H1 (cell line): ENCODE measurements around the gene GPATCH2. TPM values are rescaled to one million over a fixed set of nuclear protein-coding genes. Genes with fewer than 3 reads are reported as not detected.

Experiments
- ASH2L ChIP-seq: fragments of 200-600, 300-600 bp; sonication (generic); IDR thresholded peaks from one replicate; pipeline ENCODE4 v1.7.1; 2017; ENCODE audit warnings: low read length
- BACH1 ChIP-seq: IDR thresholded peaks from 2 replicates; pipeline ENCODE4 v1.6.1; 2012; ENCODE audit warnings: low read length, improper control_type of control experiment
- BRCA1 ChIP-seq: IDR thresholded peaks from 2 replicates; pipeline ENCODE4 v1.6.1; 2012; ENCODE audit warnings: low read depth, low read length, improper control_type of control experiment
- FOSL1 ChIP-seq: IDR thresholded peaks from 2 replicates; pipeline ENCODE4 v1.6.1; 2011; ENCODE audit warnings: mild to moderate bottlenecking, low read depth, low read length, moderate library complexity; ENCODE audit not compliant: insufficient read depth
- HDAC2 ChIP-seq, 2 experiments: fragments of 300-600 bp in 1 of 2; sonication (generic) in 1 of 2; IDR thresholded peaks; 2 replicates each; pipeline ENCODE4 v1.6.1; 2011 to 2012; ENCODE audit warnings: low read depth in 2 of 2, low read length in 2 of 2, mild to moderate bottlenecking in 2 of 2, moderate library complexity in 2 of 2, borderline replicate concordance in 1 of 2, inconsistent platforms in 1 of 2
- HDAC6 ChIP-seq: IDR thresholded peaks from one replicate; pipeline ENCODE4 v1.7.1; 2012; ENCODE audit warnings: low read depth, mild to moderate bottlenecking, inconsistent platforms, low read length, moderate library complexity
- RFX5 ChIP-seq: IDR thresholded peaks from 2 replicates; pipeline ENCODE4 v1.6.1; 2011; ENCODE audit warnings: low read depth, low read length, improper control_type of control experiment, borderline replicate concordance
- polyA plus RNA-seq, 7 experiments: library from polyadenylated mRNA; depleted of rRNA in 3 of 7; stranded (reverse) in 5 of 7; unstranded in 2 of 7; fragments of >200 nt in 5 of 7; fragments of 200-250 nt in 2 of 7; gene quantifications; 1 replicate in 5 of 7; 2 replicates in 1 of 7; 4 replicates in 1 of 7; pipeline versions ENCODE4 v1.2.1 to v1.2.3, GENCODE V29; 2011 to 2013; ENCODE audit warnings: missing spikeins in 2 of 7, mixed read lengths in 2 of 7
- total RNA-seq: library from RNA; stranded (reverse); fragmentation: NEBNext Ultra II Directional; extraction: Animal tissue kit (Norgen Biotek cat#: 25700); gene quantifications from 2 replicates; pipeline ENCODE4 v1.2.1, GENCODE V29; 2021

Gene GPATCH2
- total and polyA plus RNA-seq, 2 of the 8 experiments (the other 6 are each of a cell fraction or from before 2014, with no cell fraction given) = 3.9 to 13.1 TPM

DNA sequence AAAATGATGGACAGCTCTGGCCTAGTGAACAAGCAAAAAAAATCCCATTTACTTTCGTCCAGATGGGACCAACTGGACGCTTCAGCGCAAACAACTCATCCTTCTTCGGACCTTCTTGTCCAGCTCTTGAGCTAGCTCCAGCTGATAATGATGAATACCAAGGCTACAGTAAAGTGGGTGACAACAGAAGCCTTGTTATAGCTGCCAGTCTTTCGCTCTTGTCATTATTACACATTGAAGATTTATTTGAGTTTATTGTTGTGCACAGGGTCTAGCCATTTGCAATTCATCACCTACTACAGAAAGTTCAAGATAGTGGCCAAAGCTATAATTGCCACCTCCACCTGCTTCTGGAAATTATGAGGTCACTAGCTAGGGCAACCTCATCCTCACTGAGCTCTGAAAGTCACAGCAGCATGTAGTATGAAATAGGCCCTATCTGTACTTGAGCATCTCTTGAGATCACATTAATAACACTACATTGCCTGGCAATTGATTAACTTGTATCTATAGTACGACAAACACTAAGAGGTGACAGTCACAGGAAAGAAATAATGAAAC lies 76.9 kb downstream of the GPATCH2 start (continued):
- TF ChIP-seq BRCA1 = no peak
- TF ChIP-seq HDAC2 (IDR thresholded peaks at IDR 0.05; ENCODE audit: borderline replicate concordance in 1 of 2, low read depth in 2 of 2, low read length in 2 of 2) = no peak
- no peak for TF ChIP-seq RFX5
- no peak for TF ChIP-seq HDAC6
- no peak for TF ChIP-seq ASH2L
- TF ChIP-seq FOSL1 = no peak
- TF ChIP-seq BACH1 = no peak
